Transverse colon (tissue), 4 donors: Measurements from ENCODE around the gene CA6.

Experiments
- EP300 ChIP-seq: sonication (generic); formaldehyde crosslinking; IDR thresholded peaks from one replicate; pipeline ENCODE4 v1.6.1; 2017; ENCODE audit warnings: antibody characterized with exemption, low read depth
- POLR2A ChIP-seq: fragments of 450-650 bp; IDR thresholded peaks from one replicate; pipeline ENCODE4 v1.6.1; 2016; ENCODE audit warnings: antibody characterized with exemption, mild to moderate bottlenecking, moderate library complexity
- POLR2AphosphoS5 ChIP-seq, 3 donors: sonication (generic); formaldehyde crosslinking; IDR thresholded peaks; one replicate each; pipeline ENCODE4 v1.6.1; 2016; ENCODE audit warnings: antibody characterized with exemption in 3 of 3
- TF ChIP-seq, protein P1 (sequence below), 5 experiments: fragments of 200-600 bp in 3 of 5; fragments of 450-650 bp in 2 of 5; sonication (generic) in 3 of 5; IDR thresholded peaks; 1 replicate in 2 of 5; 2 replicates in 3 of 5; pipeline ENCODE4 v1.5.1; 2016 to 2017; ENCODE audit warnings: antibody characterized with exemption in 5 of 5, inconsistent platforms in 3 of 5, mild to moderate bottlenecking in 2 of 5, moderate library complexity in 1 of 5

DNA sequence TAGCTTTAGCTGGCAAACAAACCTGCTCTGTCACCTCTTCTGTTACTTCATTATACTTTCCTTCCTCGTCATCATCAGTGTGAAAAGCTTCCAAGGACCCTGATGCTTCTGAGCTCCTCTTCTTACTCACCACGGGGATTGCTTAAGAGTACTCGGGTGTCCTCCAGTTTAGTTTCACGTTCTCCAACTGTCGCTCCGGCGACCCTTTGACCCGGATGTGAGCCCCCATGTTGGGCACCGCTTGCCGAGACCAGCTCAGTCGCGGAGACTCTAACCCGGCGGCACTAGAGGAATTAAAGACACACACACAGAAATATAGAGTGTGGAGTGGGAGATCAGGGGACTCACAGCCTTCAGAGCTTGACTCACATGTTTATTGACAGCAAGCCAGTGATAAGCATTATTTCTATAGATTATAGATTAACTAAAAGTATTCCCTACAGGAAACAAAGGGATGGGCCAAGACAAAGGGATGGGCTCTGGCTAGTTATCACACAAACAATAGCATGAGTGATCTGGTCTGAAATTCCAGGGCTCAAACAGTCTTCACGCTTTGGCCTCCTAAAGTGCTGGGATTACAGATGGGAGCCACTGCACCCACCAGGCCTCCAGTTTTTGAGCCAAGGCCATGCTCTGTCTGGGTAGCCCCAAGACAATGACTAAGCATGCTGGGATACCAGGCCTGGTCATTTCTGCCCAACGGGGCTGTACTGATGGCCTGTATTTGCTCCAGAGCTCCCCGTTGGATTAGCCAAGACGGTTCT is 37.1 kb upstream of the CA6 start:
- TF ChIP-seq POLR2A (no peak), EP300 (no peak), POLR2AphosphoS5 (IDR thresholded peaks at IDR 0.05) (no peak)
- TF ChIP-seq, protein P1, sequence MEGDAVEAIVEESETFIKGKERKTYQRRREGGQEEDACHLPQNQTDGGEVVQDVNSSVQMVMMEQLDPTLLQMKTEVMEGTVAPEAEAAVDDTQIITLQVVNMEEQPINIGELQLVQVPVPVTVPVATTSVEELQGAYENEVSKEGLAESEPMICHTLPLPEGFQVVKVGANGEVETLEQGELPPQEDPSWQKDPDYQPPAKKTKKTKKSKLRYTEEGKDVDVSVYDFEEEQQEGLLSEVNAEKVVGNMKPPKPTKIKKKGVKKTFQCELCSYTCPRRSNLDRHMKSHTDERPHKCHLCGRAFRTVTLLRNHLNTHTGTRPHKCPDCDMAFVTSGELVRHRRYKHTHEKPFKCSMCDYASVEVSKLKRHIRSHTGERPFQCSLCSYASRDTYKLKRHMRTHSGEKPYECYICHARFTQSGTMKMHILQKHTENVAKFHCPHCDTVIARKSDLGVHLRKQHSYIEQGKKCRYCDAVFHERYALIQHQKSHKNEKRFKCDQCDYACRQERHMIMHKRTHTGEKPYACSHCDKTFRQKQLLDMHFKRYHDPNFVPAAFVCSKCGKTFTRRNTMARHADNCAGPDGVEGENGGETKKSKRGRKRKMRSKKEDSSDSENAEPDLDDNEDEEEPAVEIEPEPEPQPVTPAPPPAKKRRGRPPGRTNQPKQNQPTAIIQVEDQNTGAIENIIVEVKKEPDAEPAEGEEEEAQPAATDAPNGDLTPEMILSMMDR (IDR thresholded peaks at IDR 0.05): no peak
